Body of pancreas (tissue), 4 donors: Measurements from ENCODE around the gene RPS6KA1.

Source experiments
- CTCF ChIP-seq, 7 experiments: fragments of 450-650 bp in 4 of 7; fragments of 200-600 bp in 3 of 7; sonication (generic) in 3 of 7; IDR thresholded peaks; one replicate each; pipeline ENCODE4 v1.5.1; 2016 to 2019; ENCODE audit warnings: antibody characterized with exemption in 7 of 7
- POLR2A ChIP-seq, 3 donors: fragments of 450-650 bp; IDR thresholded peaks; one replicate each; pipeline ENCODE4 v1.6.1; 2016; ENCODE audit warnings: antibody characterized with exemption in 3 of 3, mild to moderate bottlenecking in 2 of 3

- no peak for TF ChIP-seq CTCF (IDR thresholded peaks at IDR 0.05)
- no peak for TF ChIP-seq POLR2A (IDR thresholded peaks at IDR 0.05)
Measured at GRCh38 chr1:26582836-26583460, 53.4 kb downstream of the RPS6KA1 start.
